ENCODE data around the gene VEPH1. TPM values are rescaled to one million over a fixed set of nuclear protein-coding genes. Genes with fewer than 3 reads are reported as not detected.

Gene VEPH1
- 3.7 and 20.7 TPM in 2 replicates for total RNA-seq

DNA sequence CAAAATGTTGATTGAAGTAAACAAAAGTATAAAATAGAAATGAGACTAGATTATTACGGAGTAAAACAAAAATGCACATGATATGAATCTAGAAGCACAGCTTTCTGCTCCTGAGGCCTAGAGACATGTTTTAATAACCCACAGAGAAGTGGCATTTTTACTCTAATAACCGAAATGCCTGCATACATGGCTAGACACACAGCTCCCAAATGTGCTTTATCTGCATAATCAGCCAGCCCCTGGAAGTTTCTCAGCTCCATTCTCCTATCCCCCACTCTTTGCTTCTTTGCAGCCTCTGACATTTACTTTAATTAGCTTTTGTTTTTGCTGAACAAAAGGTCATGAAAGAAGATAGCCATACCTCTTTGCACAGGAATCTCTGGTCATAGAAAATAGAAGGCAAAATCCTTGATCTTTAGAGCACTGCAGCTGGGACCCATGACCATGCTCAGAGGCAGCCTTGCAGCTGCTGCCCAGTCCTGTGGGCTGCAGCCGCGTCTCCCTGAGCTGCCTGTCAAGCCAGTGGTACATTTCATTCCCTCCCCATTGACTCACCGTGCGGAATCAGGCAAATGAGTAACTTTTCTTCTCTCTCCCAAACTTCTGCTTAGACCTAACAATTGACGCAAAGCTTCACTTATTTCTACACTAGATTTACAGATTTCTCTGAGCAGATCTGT, at the start of gene VEPH1:
TSS of gene VEPH1 (minus strand) at position 501 of the 680 bp plus-strand sequence. CDS start 8,067 bp downstream, outside the sequence.
- H3K4me3 ChIP-seq (ENCODE audit: low read depth, low read length), result peak within 1 kb of the TSS; percentile 48
- DNase-seq (ENCODE audit: low read depth), result peak; percentile 61
- TF ChIP-seq, protein P1, sequence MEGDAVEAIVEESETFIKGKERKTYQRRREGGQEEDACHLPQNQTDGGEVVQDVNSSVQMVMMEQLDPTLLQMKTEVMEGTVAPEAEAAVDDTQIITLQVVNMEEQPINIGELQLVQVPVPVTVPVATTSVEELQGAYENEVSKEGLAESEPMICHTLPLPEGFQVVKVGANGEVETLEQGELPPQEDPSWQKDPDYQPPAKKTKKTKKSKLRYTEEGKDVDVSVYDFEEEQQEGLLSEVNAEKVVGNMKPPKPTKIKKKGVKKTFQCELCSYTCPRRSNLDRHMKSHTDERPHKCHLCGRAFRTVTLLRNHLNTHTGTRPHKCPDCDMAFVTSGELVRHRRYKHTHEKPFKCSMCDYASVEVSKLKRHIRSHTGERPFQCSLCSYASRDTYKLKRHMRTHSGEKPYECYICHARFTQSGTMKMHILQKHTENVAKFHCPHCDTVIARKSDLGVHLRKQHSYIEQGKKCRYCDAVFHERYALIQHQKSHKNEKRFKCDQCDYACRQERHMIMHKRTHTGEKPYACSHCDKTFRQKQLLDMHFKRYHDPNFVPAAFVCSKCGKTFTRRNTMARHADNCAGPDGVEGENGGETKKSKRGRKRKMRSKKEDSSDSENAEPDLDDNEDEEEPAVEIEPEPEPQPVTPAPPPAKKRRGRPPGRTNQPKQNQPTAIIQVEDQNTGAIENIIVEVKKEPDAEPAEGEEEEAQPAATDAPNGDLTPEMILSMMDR (conservative IDR thresholded peaks at IDR 0.05; ENCODE audit: low read depth, low read length), result no peak

- no peak for DNase-seq (ENCODE audit: low read depth)
- H3K4me3 ChIP-seq (ENCODE audit: low read depth, low read length), result no peak overlapping the region
- TF ChIP-seq, protein P1 (conservative IDR thresholded peaks at IDR 0.05; ENCODE audit: low read depth, low read length), result no peak
Measured at GRCh38 chr3:157551961-157552360, 48.7 kb upstream of the VEPH1 start.

GRCh38 chr3:157549498-157549897, 46.3 kb upstream of the VEPH1 start:
- H3K4me3 ChIP-seq (ENCODE audit: low read depth, low read length), result no peak overlapping the region
- TF ChIP-seq, protein P1 (conservative IDR thresholded peaks at IDR 0.05; ENCODE audit: low read depth, low read length), result no peak
- no peak for DNase-seq (ENCODE audit: low read depth)

- H3K4me3 ChIP-seq (ENCODE audit: low read depth, low read length), result no peak overlapping the region
- TF ChIP-seq, protein P1 (conservative IDR thresholded peaks at IDR 0.05; ENCODE audit: low read depth, low read length), result peak; percentile 3
- DNase-seq (ENCODE audit: low read depth), result peak; percentile 27
Measured at GRCh38 chr3:157544501-157545130, 41.4 kb upstream of the VEPH1 start.

DNA sequence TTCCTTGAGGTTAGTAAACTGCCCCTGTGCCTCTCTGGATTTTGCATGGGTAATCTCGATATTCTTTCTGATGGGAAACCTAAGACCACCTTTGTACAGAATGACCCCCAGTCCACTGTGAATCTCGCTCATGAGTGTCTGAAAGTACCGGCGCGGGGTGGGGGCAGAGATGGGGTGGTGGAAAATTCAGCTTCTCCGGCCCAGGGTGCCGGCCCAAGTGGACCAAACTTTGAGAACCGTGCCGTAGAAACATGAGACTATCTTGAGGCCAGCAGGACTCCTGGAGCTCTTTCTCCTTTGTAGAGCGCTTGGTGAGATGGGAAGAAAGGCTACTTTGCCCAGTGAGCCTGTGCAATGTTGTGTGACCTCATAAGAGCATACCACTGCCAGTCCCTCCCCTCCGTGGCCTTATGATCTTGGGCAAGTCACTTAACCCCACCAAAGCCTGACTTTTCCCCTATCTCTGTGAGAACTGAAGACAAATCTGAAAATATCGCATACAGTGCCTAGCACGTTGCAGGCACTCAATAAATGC, 40.4 kb upstream of the VEPH1 start:
- DNase-seq (ENCODE audit: low read depth), result no peak
- TF ChIP-seq, protein P1 (conservative IDR thresholded peaks at IDR 0.05; ENCODE audit: low read depth, low read length), result no peak

DNA sequence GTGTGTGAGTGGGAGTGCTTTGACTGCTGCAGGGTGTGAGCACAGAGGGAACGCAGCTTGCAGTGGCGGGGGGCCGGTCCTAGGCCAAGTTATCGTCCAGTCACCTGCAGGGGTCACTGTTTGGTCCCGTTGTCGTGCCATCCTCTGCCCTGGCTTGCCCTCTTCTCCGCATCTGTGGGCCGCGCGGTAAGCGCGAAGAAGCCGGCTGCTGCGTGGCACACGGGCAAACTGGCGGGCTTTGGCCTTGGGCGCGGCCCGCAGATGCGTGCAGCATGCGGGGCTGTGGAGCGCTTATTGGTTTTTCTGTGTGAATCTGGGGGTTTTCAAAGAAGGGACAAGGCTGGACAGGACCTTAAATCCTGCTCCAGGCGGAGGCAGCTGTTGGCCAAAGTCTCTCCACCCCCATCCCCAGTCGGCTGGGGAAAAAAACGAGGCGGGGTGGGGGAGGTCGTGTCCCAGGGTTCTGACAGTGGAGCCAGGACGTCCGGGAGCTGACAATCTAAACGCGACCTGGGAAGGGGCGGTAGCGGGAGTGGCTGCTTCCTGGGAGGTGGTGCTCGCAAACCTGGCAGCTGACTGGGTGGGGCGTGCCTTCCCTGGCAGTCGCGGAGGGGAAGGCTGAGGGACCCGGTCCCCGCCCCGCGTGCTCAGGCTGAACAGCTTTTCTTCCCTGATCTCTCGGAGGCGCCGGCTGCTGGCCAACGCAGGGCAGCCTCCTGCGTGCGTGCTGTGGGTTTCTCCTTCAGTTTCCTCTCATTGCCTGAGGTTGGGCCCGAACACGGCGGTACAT, 39.7 kb upstream of the VEPH1 start:
- no peak for DNase-seq (ENCODE audit: low read depth)
- peak overlapping the region; percentile 55 for H3K4me3 ChIP-seq (ENCODE audit: low read depth, low read length)
- TF ChIP-seq, protein P1 (conservative IDR thresholded peaks at IDR 0.05; ENCODE audit: low read depth, low read length), result peak; percentile 33

More for the DNA sequence above, 40.4 kb upstream of the VEPH1 start:
- peak overlapping the region; percentile 55 for H3K4me3 ChIP-seq (ENCODE audit: low read depth, low read length)
